ENCODE measurements around the gene NCAM1. TPM values are rescaled to one million over a fixed set of nuclear protein-coding genes. Genes with fewer than 3 reads are reported as not detected.

Gene NCAM1
- total RNA-seq, 1 experiment from 2014 or later: 3.7 TPM

DNA sequence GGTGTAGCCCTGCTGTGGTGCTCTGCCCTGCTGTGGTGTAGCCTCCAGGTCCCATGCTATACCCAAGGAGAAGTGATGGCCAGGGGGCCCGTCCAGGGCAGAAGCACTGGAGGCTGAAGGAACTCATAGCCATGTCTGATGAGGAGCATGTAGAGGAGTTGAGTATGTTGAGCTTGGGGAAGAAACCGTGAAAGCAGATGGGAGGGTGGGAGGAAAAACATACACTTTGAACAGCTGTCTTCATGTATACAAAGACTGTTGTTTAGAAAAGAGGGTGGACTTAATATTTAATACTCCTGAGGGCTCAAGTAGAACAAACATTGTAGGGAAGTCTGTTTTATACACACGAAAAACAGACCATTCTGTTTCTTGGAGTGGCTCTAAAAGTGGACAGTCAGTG lies 326.6 kb downstream of the NCAM1 start:
- TF ChIP-seq, protein P1, sequence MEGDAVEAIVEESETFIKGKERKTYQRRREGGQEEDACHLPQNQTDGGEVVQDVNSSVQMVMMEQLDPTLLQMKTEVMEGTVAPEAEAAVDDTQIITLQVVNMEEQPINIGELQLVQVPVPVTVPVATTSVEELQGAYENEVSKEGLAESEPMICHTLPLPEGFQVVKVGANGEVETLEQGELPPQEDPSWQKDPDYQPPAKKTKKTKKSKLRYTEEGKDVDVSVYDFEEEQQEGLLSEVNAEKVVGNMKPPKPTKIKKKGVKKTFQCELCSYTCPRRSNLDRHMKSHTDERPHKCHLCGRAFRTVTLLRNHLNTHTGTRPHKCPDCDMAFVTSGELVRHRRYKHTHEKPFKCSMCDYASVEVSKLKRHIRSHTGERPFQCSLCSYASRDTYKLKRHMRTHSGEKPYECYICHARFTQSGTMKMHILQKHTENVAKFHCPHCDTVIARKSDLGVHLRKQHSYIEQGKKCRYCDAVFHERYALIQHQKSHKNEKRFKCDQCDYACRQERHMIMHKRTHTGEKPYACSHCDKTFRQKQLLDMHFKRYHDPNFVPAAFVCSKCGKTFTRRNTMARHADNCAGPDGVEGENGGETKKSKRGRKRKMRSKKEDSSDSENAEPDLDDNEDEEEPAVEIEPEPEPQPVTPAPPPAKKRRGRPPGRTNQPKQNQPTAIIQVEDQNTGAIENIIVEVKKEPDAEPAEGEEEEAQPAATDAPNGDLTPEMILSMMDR (IDR thresholded peaks at IDR 0.05; ENCODE audit: unreplicated experiment): no peak
- BruUV-seq (replicated peaks): no TSS peak
- H3K27me3 Mint-ChIP-seq (ENCODE audit: unreplicated experiment): peaks cover 6% of the 10 kb centered on the region

GRCh38 chr11:113288286-113288863 lies 327.2 kb downstream of the NCAM1 start:
- Mint-ChIP-seq H3K4me1 (ENCODE audit: low read depth, unreplicated experiment) (no peaks in the 10 kb centered on the region), H3K27ac (ENCODE audit: unreplicated experiment) (no peak overlapping the region), H3K9me3 (ENCODE audit: low read depth, unreplicated experiment) (no peaks in the 10 kb centered on the region), H3K36me3 (ENCODE audit: insufficient read depth, unreplicated experiment) (no peaks in the 10 kb centered on the region), H3K27me3 (ENCODE audit: unreplicated experiment) (peaks cover 11% of the 10 kb centered on the region), H3K4me3 (ENCODE audit: low read depth, unreplicated experiment) (no peak overlapping the region)
- intact Hi-C loops (cut with micrococcal nuclease; ENCODE audit: unreplicated experiment): loop anchor here (5.0 kb wide), 1 partner anchor 1071 kb away; no protein-coding TSS in a partner anchor
- CTCF ChIA-PET: interaction anchor here (0.7 kb wide), 1 partner anchor 1069 kb away, joined by 3 read pairs; no protein-coding TSS in a partner anchor
- no TSS peak for BruUV-seq (replicated peaks)
- TF ChIP-seq, protein P1 (IDR thresholded peaks at IDR 0.05; ENCODE audit: unreplicated experiment): no peak
- no peak for DNase-seq

More for the DNA sequence above, 326.6 kb downstream of the NCAM1 start:
- DNase-seq: no peak
- CTCF ChIA-PET: no interaction called here
- intact Hi-C loops (cut with micrococcal nuclease; ENCODE audit: unreplicated experiment): loop anchor here (5.0 kb wide), 1 partner anchor 1070 kb away; no protein-coding TSS in a partner anchor
- H3K27ac Mint-ChIP-seq (ENCODE audit: unreplicated experiment): no peak overlapping the region
- H3K36me3 Mint-ChIP-seq (ENCODE audit: insufficient read depth, unreplicated experiment): no peaks in the 10 kb centered on the region
- H3K9me3 Mint-ChIP-seq (ENCODE audit: low read depth, unreplicated experiment): no peaks in the 10 kb centered on the region
- H3K4me1 Mint-ChIP-seq (ENCODE audit: low read depth, unreplicated experiment): no peaks in the 10 kb centered on the region
- H3K4me3 Mint-ChIP-seq (ENCODE audit: low read depth, unreplicated experiment): no peak overlapping the region

DNA sequence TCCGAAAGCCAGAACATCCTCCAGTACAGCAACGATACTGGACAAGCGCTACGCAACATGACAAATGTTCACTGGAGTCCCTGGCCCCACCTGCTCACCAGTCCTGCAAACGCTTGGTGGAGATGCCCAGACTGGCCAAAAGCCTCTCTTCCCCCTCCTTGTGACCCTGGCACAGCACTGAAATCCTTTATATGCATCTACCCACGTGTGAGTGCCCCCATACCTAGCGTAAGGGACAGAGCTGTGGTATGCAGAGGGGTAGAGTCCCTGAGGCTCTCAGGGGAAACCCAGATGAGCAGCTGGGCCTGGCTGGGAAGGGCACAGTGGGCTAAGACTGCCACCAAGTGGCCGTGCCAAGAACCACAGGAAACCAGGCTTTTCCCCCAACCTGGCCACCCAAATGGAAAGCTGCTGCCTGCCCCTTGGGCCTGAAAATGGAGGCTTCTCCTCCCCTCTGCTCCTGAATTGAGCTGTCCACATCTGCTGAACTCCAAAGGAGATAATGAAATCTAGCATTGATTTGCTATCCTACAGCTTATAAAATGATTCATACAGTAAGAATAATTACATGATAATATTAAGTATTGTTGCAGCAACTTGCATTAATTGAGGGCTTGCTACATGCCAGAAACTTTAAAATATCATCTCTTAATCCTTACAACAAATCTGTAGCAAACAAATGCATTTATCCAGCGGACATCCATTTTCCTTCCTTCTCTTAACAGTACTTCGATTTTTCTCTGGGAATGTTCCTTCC lies 328.4 kb downstream of the NCAM1 start:
- peaks cover 24% of the 10 kb centered on the region for H3K27me3 Mint-ChIP-seq (ENCODE audit: unreplicated experiment)
- BruUV-seq (replicated peaks): no TSS peak
- H3K4me1 Mint-ChIP-seq (ENCODE audit: low read depth, unreplicated experiment): peaks cover 9% of the 10 kb centered on the region
- intact Hi-C loops (cut with micrococcal nuclease; ENCODE audit: unreplicated experiment): loop anchor here (1.0 to 10.0 kb wide), 4 partner anchors 495 to 1072 kb away; no protein-coding TSS in a partner anchor
- DNase-seq: peak; percentile 59
- H3K4me3 Mint-ChIP-seq (ENCODE audit: low read depth, unreplicated experiment): no peak overlapping the region
- no peak overlapping the region for H3K27ac Mint-ChIP-seq (ENCODE audit: unreplicated experiment)
- TF ChIP-seq, protein P1 (IDR thresholded peaks at IDR 0.05; ENCODE audit: unreplicated experiment): peak; percentile 61
- CTCF ChIA-PET: interaction anchor here (0.6 to 1.6 kb wide), 7 partner anchors 211 to 1070 kb away, joined by 3 to 12 read pairs (median 3); no protein-coding TSS in a partner anchor
- H3K9me3 Mint-ChIP-seq (ENCODE audit: low read depth, unreplicated experiment): no peaks in the 10 kb centered on the region
- H3K36me3 Mint-ChIP-seq (ENCODE audit: insufficient read depth, unreplicated experiment): no peaks in the 10 kb centered on the region

DNA sequence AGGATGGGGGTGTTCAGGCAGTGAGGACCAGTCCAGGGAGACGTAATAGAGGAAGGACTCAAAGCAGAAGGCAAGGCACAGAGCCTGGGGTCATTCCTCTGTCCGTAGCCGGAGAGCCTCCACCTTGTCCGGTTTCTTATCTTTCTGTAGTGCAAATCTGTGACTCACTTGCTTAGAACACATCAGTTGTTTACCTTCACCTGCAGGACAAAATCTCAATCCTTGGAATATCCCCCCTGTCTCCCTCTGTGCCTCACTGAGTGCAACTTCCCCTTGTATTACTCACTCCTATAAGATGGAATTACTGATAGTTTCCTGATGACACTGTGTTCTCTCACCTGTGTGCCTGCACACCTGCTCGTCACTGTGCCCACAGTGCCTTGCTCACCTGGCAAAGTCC lies 332.7 kb downstream of the NCAM1 start:
- no peak overlapping the region for H3K27ac Mint-ChIP-seq (ENCODE audit: unreplicated experiment)
- TF ChIP-seq, protein P1 (IDR thresholded peaks at IDR 0.05; ENCODE audit: unreplicated experiment): no peak
- no TSS peak for BruUV-seq (replicated peaks)
- H3K9me3 Mint-ChIP-seq (ENCODE audit: low read depth, unreplicated experiment): no peaks in the 10 kb centered on the region
- DNase-seq: no peak
- peaks cover 10% of the 10 kb centered on the region for H3K4me1 Mint-ChIP-seq (ENCODE audit: low read depth, unreplicated experiment)
- CTCF ChIA-PET: no interaction called here
- H3K27me3 Mint-ChIP-seq (ENCODE audit: unreplicated experiment): peaks cover 53% of the 10 kb centered on the region
- no peaks in the 10 kb centered on the region for H3K36me3 Mint-ChIP-seq (ENCODE audit: insufficient read depth, unreplicated experiment)
- no peak overlapping the region for H3K4me3 Mint-ChIP-seq (ENCODE audit: low read depth, unreplicated experiment)
- intact Hi-C loops (cut with micrococcal nuclease; ENCODE audit: unreplicated experiment): loop anchor here (5.0 to 10.0 kb wide), 2 partner anchors 499 to 1002 kb away; no protein-coding TSS in a partner anchor

All from Calu3 (cell line).